GM21717 (cell line): ENCODE data around the gene GGA1.
"Not testable (repeated sequence)": the region's sequence is repeated elsewhere in the genome, so short reads cannot be mapped to it uniquely, and the experiment has no call there.

Source experiments
- ATAC-seq: cut with Tn5 transposase; IDR thresholded peaks from one replicate; pipeline ENCODE4 v1.9.1; 2021; ENCODE audit warnings: mild to moderate bottlenecking, moderate library complexity; ENCODE audit not compliant: unreplicated experiment

The GGA1 gene

DNA sequence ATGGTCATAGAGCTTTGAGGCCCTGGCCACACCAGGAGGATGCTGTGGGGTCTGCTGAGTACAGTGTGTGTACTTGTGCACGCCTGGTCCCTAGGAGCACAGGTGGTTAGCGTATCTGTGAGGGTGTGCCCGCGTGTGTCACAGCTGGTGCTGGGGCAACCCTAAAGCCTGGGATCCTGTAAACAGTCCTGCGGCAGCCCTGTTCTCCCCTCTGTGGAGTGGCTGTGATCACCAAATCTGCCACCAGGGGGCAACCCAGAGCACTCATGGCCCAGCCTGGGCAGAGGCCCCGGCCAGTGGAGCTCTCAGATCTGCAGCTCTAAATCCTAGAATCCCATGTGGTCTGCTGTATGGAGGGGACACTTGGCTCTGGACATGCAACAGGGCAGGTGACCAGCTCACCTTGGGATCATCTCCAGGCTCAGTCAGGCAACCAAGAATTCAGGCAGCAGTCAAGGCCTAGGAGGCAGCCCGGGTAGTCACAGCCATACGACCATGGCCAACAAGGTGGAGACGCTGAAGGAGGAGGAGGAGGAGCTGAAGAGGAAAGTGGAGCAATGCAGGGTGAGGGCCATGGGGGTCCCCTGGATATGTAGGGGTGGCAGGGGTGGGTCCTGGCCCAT lies 34.7 kb downstream of the GGA1 start:
- ATAC-seq, result no peak

DNA sequence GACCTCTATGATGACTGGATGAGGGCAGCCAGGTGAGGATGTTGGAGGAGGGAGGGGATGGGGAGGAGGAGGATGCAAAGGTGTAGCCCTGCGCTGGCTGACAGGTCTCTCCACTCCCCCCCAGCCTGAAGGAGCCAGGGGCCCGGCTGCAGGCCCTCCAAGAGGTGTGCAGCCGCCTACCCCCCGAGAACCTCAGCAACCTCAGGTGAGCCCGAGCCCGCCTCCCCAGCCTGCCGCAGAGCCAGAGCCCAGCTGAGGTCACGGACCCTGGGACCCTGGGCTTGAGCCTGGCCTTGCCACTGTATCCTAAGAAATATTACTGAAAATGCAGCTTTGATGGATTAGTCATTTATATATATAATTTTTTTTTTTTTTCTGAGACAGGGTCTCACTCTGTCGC lies 38.7 kb downstream of the GGA1 start:
- no peak for ATAC-seq

DNA sequence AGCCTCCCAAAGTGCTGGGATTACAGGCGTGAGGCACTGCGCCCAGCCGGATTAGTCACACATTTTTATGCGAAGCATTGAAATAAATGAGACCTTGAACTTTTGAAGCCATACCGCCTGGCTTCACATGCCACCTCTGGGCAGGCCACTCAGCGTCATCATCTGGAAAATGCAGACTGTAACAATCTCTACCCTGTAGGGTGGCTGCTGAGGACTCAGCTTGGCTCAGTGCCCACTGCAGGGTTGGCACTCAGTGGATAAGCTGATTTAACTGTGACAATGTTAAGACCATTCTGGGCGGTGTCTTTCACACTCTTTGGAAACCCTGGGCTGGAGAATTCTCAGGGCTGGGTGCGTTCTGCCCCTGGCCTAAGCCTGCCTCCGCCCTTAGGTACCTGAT lies 39.3 kb downstream of the GGA1 start:
- no peak for ATAC-seq

DNA sequence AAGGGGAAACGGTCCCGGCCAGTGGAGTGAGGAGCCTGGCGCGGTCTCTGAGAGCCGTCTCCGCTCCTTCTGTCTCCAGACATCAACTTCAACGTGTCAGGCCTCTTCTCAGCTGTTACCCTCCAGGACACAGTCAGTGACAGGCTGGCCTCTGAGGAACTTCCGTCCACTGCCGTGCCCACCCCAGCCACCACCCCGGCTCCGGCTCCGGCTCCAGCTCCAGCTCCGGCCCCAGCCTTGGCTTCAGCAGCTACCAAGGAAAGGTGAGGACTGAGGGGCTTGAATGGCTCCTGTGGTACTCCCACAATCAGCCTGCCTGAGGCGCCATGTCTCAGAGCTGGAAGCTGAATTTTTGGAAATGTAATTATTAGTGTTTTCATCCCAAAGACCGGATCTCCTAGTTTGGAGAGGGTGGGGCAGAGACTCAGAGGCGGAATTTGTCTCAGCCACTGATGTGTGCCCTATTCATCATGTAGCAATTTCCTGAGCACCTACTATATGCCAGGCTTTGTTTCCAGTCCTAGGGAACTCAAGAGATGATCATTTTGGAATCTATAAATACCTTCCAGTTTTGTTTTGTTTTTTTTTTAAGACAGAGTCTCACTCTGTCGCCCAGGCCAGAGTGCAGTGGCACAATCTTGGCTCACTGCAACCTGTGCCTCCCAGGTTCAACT lies 42.0 kb downstream of the GGA1 start:
- no peak for ATAC-seq

DNA sequence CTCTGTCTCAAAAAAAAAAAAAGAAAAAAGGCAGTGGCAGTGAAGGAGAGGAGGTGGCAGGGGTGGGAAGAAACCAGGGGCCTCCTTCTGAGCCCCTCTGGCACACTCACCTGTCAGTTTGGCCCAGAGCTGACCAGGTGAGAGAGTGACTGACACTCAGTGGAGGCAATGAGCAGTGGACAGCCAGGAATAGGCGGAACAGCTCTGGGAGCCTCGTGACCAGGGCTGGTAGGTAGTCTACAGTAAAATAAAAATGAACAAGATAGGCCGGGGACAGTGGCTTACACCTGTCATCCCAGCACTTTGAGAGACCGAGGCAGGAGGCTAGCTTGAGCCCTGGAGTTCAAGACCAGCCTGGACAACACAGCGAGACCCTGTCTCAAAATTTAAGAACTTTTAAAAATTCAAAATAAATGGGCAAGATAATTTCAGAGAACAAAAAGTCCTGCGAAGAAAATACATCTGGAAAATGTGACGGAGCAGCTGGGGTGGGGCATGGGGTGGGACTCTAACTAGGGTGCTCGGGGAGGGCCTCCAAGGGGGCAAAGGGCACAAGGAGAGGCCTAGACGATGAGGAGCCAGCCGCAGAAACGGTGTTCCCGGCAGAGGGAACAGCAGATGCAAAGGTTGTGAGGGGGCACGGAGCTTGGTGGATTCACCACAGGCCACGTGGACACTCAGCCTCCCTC lies 46.1 kb downstream of the GGA1 start:
- ATAC-seq, result no peak

DNA sequence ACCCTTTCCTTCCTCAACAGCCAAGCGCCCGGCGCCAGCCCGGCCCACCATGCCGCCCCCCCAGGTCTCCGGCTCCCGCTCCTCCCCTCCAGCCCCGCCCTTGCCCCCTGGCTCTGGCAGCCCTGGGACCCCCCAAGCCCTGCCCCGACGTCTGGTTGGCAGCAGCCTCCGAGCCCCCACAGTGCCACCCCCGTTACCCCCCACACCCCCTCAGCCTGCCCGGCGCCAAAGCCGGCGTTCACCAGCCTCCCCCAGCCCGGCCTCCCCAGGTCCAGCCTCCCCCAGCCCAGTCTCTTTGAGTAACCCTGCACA lies 46.6 kb downstream of the GGA1 start:
- ATAC-seq, result no peak

DNA sequence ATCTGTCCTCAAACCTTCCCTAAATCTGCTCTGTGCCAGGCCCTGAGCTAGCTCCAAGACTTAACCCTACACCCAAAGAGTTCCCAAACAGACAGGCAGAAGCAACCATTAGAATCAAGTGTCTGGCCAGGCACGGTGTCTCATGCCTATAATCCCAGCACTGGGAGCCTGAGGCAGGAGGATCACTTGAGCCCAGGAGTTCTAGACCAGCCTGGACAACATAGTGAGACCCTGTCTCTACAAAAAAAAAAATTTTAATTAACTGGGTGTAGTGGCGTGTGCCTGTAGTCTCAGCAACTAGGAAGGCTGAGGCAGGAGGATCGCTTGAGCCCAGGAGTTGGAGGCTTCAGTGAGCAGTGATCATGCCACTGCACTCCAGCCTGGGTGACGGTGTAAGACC lies 47.9 kb downstream of the GGA1 start:
- not testable (repeated sequence) for ATAC-seq

DNA sequence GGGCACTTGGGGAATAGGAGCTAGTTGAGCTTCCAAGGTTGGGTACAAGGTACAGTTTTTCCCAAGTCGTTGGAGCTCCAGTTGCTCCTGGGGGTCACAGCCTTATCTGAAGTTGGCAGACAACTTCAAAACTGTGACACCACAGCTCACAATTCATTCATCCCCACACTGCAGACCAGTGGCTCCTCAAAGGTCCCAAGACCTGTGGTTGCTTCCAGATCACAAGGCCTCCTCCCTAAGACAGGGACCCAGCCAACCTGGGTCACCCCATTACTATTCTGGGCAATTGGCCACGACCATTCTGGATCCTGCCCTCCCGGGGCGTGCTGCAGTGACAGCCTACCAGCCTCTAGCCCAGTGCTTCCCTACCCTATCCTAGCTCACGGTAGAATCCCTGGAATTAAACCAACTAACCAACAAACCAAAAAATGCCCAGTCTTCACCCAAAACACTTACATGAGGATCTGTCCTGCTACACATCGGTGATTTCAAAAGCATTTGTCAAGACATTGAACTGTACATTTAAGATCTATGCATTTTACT lies 49.0 kb downstream of the GGA1 start:
- no peak for ATAC-seq

DNA sequence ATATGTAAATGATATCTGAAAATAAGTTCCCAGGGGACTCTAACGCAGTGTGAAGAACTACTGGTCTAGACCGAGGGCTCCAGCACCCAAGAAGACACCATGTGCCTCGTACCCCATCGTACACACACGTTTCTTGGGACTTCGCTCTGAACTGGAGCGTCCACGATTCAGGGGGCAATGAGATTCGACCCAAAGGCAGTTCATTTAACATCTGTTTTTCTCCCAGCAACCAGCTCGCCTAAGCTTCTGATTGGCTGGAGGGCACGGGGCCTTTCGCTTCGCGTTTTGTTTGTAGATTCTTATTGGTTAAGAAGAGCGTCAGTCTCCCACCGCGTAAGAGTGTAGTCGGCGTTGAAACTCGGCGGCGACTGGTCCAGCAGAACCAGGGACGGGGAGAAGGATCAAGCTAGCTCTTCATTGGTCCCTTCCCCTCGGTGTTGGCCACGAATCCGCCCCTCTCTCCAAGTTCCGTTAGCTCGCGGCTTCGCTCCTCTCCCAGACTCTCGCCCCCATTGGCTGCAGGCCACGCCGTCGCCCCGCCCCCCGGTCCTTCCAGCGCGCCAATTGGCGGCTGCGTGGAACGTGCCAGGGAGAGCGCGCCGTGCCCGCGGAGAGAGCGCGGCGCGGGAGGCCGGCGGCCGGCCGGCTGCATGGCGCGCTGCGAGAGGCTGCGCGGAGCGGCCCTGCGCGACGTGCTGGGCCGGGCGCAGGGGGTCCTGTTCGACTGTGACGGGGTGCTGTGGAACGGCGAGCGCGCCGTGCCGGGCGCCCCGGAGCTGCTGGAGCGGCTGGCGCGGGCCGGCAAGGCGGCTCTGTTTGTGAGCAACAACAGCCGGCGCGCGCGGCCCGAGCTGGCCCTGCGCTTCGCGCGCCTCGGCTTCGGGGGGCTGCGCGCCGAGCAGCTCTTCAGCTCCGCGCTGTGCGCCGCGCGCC lies 49.8 kb downstream of the GGA1 start, which contains the start of gene PDXP:
Gene PDXP, plus strand, starts transcription at position 591 of the 933 bp plus-strand sequence. Its CDS starts 60 bp downstream, at position 651.
- ATAC-seq, result peak; percentile 73

DNA sequence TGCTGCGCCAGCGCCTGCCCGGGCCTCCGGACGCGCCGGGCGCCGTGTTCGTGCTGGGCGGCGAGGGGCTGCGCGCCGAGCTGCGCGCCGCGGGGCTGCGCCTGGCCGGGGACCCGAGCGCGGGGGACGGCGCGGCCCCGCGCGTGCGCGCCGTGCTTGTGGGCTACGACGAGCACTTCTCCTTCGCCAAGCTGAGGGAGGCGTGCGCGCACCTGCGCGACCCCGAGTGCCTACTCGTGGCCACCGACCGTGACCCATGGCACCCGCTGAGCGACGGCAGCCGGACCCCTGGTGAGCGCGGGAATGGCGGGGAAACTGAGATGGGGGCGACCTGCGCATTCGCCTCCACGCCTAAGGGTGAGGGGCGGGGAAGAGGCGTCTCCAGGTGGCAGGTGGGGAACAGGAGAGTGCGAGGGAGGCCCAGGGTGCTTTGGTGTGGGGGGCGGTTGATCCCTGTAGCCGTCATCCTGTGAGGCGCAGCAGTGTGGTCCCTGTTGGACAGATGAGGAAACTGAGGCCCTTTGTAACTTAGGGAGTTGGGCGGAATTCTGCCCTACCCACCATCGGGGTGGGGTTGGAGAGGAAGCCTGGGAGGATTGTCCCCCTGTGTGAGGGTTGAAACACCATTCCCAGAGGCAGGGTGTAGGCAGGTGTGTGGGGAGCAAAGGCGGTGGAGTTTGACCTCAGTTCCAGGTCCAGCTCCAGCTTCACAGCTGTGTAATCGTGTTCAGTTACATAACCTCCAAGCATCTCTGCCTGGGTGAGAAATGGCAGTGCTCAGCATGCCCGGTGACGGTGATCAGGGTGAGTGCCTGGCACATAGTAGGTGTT lies 50.6 kb downstream of the GGA1 start:
- ATAC-seq, result peak; percentile 5

DNA sequence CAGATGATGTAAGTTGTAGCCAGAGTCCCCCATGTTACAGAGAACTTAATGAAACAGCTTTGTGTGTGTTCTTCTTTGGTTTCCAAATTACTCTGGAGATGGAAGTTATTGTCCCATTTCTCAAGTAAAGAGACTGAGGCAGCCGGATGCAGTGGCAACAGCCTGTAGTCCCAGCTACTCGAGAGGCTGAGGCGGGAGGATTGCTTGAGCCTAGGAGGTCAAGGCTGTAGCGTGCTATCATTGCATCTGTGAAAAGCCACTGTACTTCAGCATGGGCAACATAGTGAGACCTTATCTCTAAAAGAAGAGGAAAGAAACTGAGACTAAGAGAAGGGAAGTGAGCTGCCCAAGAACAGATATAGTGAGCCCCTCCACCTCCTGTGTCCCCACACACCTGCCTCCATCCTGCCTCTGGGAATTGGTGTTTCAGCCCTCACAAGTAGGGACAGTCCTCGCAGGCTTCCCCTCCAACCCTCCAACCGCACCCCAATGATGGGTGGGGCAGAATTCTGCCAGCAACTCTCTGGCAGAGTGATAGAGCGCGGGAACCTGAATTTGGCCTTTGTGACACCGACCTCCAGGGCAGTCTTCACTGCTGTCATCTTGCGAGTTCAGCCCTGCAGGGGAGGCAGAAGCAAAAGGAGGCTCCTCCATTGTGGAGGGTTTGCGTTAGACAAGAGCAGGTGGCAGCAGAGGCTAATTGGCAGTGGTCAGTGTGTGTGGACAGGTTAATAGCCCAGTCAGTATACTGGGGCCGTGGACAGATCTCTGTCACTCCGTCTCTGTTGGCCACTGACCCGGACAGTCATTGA lies 51.5 kb downstream of the GGA1 start:
- ATAC-seq, result no peak

DNA sequence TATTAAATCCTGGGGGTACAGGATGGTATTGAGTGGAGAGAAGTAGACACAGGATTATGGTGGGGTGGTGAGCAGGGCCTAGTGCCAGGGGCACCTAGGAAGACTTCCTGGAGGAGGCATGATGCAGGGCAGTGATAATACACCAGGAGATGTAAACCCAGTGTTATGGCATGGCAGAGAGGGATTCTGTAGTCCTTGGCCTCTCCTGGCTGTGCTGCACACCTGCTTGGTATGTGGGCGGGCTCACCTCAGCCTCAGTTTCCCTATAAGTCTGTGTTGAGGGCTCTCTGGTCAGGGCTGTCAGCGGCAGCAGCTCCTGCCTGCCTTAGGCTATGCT lies 52.0 kb downstream of the GGA1 start:
- ATAC-seq, result no peak

DNA sequence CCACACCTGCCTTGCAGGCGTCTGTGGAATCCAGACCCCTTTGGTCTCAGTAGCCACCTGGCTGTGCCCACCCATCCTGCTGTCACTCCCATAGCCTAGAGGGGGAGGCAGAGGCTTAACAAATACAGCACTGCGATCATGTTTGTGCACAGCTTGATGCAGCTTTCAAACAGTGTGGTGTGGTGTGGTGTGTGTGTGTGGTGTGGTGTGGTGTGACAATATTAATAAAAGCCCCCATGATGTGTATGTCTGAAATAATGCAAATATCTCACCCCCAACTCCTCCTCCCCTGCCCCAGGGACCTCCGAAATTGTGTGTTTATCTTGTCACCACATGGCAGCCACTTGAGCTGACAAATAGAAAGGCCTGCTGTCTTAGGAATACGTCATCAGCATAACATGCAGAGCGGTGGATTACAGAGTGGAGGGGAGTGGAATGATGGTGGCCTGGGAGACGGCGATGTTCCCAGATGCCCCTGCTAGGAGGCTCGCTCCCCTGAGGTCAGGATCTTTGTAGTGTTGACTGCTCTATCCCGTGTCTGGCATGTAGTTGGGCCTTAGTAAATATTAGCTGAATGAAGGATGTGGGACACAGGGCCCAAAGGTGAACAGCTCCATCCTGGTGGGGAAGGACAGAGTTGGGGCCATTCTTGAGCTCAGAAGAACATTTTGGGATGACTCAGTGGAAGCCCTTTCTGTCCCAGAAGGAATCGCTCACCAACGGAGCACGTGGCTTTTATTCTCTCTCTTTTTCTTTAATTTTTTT lies 52.7 kb downstream of the GGA1 start:
- no peak for ATAC-seq

DNA sequence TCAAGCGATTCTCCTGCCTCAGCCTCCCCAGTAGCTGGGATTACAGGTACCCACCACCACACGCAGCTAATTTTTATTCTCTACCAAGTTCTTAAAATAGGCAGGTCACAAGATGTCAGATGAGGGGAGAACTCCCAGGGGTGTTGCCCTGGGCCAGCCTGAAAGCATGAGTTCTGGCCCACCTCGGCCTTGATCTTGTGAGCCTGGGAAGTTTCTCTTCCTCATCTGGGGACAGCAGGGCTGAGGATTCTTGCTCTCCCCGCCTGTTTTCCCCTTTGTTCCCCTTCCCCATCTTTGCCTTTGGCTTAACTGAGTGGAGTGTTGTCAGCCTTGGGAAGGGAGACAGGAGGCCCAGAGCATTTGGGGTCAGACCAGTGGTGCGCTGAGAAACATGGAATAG lies 53.4 kb downstream of the GGA1 start:
- ATAC-seq, result no peak

DNA sequence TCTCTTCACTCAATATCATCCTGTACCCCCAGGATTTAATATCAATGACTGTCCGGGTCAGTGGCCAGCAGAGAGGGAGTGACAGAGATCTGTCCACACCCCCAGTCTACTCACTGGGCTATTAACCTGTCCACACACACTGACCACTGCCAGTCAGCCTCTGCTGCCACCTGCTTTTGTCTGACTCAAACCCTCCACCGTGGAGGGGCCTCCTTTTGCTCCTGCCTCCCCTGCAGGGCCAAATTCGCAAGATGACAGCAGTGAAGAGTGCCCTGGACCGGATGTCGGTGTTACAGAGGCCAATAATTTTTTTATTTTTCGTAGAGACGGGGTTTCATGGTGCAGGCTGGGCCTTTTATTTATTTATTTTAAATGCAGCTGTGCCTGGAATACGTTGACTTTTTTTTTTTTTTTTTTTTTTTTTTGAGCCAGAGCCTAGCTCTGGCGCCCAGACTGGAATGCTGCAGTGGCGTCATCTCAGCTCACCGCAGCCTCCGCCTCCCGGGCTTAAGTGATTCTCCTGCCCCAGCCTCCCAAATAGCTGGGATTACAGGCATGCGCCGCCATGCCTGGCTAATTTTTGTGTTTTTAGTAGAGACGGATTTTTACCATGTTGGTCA lies 55.0 kb downstream of the GGA1 start:
- no peak for ATAC-seq

DNA sequence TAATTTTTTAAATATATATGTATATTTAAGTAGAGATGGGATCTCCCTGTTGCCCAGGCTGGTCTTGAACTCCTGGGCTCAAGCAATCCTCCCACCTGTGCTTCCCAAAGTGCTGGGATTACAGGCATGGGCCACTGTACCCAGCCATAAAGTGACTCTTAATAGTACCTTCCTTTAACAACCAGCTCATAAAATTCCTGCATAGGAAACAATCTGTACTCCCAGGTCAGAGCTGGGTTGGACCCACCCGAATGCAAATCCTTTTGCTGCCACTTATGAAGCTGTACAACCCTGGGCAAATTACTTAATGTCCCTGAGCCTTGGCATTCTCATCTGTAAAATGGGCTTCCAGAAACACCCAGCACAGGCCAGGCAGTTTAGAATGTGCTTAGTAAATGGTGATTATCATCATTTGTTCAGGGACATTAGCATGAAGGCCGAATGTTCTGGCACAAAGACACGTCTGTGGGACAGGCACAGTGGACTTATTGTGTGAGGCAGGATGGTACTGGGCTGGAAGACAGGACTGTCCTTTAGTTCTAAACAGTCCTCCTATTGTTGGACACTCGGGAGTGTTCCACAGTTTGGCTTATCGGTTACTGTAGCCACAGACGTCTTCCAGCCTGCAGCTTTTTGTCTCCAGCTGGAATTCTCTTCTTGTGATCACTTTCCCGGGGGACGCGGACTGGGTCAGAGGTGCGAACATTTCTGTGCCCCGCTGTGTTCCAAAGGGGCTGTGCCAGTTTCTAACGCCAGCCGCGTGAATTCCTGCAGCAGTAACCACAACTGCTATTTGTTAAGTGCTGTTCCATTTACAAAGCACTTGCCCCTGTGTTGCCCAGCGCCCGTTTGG lies 55.8 kb downstream of the GGA1 start:
- ATAC-seq, result no peak

DNA sequence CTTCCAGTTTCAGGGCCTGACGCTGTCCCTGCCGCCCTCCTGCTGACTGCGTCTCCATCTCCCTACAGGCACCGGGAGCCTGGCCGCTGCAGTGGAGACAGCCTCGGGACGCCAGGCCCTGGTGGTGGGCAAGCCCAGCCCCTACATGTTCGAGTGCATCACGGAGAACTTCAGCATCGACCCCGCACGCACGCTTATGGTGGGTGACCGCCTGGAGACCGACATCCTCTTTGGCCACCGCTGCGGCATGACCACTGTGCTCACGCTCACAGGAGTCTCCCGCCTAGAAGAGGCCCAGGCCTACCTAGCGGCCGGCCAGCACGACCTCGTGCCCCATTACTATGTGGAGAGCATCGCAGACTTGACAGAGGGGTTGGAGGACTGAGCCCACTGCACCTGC lies 56.9 kb downstream of the GGA1 start:
- ATAC-seq, result no peak
